Measurements from ENCODE around the gene METTL22.

DNA sequence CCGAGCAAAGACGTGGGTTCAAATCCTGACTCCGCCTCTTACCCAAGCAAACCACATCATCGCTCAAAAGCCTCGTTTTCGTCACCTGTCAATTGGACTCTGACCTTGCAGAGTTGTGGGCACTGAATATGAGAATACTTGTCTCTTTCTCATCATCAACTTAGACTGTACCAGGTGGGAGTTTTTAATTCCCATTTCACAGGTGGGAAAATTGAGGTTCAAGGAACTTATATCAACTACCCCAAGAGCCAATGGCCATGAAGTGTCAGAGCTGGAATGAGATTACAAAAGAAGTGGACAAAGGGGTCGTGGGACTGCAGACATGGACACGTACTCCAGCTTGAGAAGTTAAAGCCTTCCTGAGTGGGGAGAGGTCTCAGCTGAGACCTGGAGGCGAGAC is 41.9 kb upstream of the METTL22 start:
- TF ChIP-seq EZH2 (IDR thresholded peaks at IDR 0.05; ENCODE audit: borderline replicate concordance, low read depth, low read length, severe bottlenecking): no peak
- TF ChIP-seq, protein P1, sequence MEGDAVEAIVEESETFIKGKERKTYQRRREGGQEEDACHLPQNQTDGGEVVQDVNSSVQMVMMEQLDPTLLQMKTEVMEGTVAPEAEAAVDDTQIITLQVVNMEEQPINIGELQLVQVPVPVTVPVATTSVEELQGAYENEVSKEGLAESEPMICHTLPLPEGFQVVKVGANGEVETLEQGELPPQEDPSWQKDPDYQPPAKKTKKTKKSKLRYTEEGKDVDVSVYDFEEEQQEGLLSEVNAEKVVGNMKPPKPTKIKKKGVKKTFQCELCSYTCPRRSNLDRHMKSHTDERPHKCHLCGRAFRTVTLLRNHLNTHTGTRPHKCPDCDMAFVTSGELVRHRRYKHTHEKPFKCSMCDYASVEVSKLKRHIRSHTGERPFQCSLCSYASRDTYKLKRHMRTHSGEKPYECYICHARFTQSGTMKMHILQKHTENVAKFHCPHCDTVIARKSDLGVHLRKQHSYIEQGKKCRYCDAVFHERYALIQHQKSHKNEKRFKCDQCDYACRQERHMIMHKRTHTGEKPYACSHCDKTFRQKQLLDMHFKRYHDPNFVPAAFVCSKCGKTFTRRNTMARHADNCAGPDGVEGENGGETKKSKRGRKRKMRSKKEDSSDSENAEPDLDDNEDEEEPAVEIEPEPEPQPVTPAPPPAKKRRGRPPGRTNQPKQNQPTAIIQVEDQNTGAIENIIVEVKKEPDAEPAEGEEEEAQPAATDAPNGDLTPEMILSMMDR (IDR thresholded peaks at IDR 0.05; ENCODE audit: borderline replicate concordance, extremely low read depth, low read length, poor library complexity, severe bottlenecking): no peak

All from DND-41 (cell line).